Right hindlimb (tissue), 1 donor: ENCODE results near the gene CYP2B6.
"Not testable (repeated sequence)": the region's sequence is repeated elsewhere in the genome, so short reads cannot be mapped to it uniquely, and the experiment has no call there.

Source experiments
- DNase-seq: peaks from one replicate; pipeline ENCODE4 v3.0.0-alpha.2; 2018

The CYP2B6 gene

DNA sequence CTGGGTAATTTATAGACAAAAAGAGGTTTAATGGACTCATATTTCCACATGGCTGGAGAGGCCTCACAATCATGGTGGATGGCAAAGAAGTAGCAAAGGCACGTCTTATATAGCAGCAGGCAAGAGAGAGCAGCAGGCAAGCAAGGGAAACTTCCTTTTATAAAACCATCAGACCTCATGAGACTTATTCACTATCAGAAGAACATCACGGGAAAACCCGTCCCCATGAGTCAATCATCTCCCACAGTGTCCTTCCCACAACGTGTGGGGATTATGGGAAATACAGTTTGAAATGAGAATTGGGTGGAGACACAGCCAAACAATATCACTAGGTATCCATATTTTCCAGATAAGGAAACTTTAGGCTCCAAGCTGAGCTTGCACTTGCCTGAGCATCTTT lies 9.5 kb upstream of the CYP2B6 start:
- DNase-seq = no peak

DNA sequence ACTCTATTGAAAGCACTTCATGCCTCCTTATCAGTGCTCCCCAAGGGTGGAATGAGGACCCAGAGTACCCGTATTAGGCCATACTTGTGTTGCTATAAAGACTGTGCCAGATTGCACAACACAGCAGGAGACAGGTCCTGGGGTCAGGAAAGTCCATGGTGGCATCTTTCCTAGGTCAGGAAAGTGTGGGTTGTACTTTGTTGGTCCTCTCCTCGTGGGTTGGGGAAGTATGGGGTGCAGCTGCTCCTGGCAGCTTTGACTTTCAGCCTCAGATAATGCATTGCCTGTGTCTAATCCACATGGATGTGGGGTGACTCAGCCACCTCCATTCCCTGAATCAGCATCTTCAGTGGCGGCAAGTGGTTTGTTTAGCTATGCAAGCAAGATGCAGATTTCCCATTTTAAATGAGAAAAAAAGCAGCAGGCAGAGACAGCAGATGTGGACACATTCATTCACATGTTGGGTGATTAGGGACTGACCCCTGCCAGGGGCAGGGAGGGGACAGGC lies 8.4 kb upstream of the CYP2B6 start:
- no peak for DNase-seq

DNA sequence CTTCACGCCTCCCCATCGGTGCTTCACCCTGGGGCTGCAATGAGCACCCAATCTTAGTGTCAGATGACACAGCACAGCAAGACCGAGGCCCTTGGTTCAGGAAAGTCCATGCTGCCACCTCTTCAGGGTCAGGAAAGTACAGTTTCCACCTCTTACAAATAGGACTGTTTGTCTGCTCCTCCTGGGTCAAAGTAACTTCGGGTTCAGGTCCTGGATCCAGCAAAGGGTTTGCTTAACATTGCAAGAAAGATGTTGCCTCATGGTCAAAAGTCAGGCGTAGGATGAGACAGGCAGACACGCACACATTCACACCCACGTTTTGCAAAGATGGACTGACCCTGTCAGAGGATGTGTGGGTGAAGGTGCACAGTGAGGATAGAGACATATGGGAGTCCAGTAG lies 1.6 kb upstream of the CYP2B6 start:
- DNase-seq = no peak

DNA sequence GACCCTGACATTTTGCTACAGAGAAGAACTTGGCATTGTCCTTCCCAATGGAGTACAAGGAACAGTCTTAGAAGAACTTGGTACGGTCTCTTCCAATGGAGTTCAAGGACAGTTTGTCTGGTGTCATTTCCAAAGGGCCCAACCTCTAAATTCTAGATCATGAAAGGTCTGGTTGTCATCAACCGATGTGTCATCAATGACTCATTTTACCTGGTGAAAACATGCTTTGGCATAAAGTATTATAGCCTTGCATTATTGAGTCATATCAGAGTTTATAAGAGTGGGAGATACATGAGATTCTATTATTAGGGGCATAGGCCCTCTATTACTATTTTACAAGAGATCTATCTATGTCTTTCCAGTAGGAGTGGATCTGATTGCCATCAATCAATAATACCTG lies 4.3 kb downstream of the CYP2B6 start:
- DNase-seq = no peak

DNA sequence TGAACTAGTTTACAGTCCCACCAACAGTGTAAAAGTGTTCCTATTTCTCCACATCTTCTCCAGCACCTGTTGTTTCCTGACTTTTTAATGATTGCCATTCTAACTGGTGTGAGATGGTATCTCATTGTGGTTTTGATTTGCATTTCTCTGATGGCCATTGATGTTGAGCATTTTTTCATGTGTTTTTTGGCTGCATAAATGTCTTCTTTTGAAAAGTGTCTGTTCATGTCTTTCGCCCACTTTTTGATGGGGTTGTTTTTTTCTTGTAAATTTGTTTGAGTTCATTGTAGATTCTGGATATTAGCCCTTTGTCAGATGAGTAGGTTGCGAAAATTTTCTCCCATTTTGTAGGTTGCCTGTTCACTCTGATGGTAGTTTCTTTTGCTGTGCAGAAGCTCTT lies 7.9 kb downstream of the CYP2B6 start:
- DNase-seq = not testable (repeated sequence)

DNA sequence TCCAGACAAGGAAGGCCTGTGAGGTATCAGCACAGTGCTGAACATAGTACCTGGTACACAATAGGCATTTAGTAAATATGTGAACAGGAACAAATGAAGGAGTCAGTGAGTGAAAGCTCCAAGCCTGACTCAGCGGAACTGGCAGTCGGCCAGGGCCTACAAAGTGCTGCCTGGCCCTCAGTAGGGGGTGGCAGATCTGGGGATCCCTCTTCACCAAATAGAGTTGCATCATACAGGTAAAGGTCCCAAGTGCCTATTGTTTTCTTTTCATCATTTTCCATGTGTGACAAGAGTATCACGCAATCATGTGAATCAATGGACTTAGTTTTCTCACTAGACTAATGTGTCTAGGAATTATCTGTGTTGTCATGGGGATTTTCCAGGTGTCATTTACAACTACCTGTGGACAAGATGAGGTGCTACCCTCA lies 9.2 kb downstream of the CYP2B6 start:
- DNase-seq = no peak

DNA sequence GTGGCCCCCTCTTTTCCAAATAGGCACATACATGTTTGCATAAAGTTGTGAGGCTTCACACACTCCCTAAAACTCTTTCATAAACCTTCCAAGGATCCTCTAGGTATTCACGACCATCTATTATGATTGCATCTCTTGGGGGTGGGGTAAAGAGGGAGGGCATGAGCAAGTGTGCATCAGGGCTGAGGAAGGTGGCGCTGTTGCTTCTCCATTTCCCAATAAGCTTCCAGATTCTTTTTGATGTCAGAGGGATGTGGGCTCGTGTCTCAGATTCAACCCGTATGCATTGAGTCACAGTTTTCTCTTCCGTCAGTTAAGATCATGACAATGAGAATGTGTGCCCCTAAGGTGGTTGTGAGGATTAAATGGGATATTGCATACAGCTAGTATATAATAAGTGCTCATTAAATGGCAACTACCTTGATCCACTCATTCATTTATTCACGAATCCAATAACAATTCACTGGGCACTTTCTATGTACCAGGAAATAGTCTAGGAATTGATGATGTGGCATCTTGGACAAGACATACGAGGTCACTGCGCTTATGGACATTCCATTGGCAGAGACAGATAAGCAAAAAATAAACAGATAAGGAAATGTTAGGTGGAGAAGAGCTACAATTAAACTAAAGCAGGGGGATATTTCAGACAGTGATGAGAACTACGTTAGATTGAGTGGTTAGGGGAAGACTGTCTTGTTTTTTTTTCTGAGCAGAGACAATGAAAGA lies 10.3 kb downstream of the CYP2B6 start:
- no peak for DNase-seq

DNA sequence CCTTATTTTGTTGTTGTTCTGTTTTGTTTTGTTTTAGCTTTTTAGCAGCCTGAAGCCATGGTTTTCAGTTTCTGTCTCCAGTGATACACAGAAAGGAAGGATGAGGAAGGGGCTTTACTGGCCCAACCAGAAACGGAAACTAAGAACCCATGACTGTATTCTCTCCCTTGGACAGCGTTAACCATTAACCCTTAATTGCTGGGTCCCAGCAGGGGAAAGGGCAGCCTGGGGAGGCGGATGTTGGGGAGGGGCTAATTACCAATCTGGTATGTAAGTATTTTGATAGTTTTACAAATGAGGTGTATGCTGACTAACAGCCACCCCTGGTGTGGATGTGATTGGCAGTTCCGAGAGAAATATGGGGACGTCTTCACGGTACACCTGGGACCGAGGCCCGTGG lies 12.6 kb downstream of the CYP2B6 start:
- DNase-seq = not testable (repeated sequence)

DNA sequence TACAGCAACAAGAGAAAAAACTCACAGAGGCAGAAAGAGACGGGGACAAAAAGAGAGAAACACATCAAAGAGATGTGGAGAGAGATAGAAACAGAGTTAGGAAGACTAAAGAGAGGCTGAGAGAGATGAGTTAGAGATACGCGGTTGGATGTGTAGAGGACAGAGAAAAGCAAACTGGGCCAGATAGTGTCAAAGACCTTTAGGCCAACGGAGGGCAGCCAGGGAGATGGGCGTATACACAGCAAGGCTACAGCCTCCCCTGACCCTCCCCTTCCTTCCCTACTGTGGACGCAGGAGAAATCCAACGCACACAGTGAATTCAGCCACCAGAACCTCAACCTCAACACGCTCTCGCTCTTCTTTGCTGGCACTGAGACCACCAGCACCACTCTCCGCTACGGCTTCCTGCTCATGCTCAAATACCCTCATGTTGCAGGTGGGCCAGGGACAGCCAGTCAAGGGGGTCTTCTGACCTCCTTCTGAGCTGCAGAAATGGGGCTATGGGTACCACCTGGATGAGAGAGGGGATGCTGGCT lies 18.7 kb downstream of the CYP2B6 start:
- DNase-seq = no peak

DNA sequence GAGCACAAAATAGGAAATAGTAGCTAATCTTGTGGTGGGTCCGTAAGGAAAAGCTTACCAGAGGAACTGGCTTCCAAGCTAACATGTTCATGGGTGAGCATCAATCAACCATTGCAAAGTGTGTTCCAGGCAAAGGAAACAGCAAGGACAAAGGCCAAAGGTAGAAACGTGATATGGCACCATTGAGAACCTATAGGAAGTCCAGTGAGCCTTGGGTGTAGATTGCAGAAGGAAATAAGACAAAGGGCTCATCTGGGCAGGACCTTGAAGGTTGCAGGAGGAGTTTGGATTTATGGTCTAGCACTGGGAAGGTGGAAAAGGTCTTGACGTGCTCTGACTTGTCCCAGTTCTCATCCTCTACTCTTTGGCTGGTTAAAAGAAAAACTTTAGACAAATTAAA lies 22.3 kb downstream of the CYP2B6 start:
- no peak for DNase-seq

DNA sequence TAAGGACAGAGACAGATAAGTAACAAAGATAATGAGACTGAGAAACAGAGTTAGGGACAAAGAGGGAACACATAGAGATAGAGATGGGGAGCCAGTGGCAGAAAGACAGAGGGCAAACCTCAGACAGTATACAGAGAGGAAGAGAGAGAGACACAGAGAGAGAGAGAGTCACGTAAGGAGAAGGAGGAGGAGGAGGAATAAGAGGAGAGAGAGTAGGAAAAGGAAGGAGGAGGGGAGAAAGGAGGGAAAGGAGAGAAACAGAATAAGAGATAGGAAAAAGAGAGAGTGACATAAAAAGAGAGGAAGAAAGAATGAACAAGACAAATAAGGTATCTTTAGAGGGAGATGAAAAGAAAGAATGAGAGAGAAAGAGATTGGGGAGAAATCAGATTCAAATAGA lies 23.6 kb downstream of the CYP2B6 start:
- no peak for DNase-seq

DNA sequence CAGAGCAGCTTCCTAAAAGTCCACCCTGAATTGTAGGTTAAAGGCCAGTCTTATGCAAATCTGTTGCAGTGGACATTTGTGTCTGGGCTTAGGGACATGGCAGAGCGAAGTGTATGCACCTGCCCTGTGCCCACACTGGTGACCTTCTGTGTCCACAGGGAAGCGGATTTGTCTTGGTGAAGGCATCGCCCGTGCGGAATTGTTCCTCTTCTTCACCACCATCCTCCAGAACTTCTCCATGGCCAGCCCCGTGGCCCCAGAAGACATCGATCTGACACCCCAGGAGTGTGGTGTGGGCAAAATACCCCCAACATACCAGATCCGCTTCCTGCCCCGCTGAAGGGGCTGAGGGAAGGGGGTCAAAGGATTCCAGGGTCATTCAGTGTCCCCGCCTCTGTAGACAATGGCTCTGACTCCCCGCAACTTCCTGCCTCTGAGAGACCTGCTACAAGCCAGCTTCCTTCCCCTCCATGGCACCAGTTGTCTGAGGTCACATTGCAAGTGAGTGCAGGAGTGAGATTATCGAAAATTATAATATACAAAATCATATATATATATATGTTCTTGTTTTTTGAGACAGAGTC lies 25.5 kb downstream of the CYP2B6 start:
- no peak for DNase-seq

DNA sequence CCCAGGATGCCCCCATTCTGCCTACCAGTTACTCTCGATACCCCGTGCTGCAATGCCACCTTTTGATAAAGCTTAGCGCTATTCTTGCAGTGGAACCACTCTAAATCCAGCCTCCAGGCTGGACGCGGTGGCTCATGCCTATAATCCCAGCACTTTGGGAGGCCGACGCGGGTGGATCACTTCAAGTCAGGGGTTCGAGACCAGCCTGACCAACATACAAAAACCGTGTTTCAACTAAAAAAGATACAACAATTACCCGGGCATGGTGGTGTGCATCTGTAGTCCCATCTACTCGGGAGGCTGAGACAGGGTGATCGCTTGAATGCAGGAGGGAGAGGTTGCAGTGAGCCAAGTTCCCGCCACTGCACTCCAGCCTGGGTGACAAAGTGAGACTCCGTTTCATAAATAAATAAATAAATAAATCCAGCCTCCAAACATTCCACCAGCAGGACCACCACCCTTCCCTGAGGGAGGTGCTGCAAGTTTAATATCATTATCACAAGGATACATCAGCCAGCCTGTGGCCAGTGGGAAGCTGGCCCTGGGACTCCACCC lies 27.7 kb downstream of the CYP2B6 start:
- no peak for DNase-seq

DNA sequence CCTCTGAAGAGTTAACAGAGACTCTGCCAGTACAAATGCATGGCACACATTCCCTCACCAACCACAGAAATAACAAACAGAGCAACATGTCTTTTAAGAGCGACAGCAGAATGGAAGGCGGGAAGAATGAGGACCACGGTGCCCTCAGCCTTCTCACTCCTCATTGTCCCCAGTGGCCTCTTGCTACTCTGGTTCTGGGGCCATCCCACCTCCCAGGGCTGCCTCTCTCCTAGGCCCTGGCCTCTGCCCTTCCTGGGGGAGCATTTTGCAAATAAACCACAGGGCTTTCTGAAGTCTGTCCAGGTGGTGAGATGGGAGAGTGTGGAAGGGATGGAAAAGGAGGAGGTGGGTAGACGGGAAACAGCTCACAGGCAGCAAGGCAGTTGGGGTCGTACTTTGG lies 28.3 kb downstream of the CYP2B6 start:
- DNase-seq = no peak

DNA sequence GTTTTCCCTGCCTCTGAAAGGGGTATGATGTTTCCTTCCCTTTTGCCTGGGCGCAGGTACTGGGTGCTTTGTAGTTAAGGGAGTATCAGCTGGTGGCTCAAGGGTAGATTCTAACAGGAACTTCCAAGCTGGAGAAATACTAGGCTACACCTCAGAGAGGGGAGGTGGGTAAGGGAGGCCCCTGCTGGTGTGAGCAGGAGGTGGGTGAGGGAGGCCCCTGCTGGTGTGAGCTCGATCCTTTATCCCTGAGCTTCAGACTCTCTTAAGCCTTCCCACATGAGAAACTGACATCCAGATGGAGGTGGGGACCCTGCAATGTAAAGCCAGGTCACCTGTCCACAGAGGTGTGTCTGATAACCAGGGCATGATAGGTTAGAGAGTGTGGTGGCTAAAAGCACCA lies 32.1 kb downstream of the CYP2B6 start:
- DNase-seq = no peak

DNA sequence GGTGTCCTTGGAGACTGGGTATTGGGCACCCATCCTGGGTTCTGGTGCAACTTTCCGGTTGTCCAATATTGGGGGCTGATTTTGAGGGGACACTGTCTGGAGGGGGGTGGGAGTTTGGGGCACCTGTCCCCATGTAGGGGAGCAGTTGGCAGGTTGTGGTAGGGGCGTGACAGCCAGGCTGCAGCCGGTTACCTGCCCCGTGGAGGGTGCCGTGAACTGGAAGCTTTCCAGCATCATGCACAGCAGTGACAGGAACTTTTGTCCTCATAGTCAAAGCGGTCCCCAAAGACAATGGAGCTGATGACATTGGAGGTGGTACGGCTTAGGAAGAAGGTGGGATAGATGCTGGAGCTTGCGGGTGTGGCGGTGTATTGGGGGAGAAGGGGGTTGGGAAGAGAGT lies 34.3 kb downstream of the CYP2B6 start:
- no peak for DNase-seq

DNA sequence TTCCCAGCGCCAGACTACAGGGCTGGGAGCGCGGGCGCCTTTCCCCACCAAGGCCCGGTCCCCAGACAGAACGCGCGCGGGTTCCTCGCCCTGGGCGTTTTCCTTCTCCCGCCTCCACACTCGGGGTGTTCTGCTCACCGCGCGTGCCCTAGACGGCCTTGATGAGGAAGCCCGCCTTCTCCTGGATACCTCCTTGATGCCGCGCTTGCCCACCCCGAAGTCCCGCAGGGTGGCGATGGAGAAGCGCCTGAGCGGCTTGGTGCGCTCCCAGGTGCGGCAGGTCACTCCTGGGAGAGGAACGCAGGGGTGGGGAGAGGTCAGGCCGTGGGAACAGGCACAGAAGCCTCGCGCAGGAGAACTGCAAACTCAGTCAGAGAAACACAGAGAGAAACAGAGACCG lies 34.8 kb downstream of the CYP2B6 start:
- no peak for DNase-seq

DNA sequence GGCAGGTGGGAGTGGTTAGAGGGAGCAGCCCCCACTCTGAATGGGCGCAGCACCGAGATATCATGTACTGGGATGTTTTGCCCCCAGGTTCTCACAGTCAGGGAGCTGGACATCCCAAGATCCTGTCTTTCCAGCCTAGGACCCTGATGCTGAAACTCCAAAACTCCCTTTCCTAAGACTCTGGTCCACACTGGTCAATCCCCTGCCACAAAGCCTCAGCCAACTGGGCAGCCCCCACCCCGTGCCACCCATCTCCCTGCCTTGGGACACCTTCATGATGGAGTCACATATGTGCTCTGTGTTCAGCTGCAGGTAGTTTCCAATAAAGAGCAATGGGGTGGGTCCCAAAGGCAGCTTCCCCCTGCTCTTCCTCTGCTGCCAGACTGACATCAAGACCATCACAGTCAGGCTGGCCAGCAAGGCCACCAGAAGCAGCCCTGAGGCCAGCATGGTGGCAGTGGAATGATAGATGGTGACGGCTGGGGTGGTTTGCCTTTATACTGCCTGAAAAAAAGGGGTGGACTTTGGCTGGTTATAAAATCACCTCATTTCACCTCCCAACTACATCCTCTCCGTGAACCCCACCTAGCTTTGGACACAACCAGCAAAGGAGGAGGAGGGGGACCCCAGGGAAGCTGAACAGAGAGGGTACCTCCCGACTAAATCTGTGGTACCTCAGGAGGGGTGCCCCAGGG lies 36.3 kb downstream of the CYP2B6 start:
- DNase-seq = no peak

DNA sequence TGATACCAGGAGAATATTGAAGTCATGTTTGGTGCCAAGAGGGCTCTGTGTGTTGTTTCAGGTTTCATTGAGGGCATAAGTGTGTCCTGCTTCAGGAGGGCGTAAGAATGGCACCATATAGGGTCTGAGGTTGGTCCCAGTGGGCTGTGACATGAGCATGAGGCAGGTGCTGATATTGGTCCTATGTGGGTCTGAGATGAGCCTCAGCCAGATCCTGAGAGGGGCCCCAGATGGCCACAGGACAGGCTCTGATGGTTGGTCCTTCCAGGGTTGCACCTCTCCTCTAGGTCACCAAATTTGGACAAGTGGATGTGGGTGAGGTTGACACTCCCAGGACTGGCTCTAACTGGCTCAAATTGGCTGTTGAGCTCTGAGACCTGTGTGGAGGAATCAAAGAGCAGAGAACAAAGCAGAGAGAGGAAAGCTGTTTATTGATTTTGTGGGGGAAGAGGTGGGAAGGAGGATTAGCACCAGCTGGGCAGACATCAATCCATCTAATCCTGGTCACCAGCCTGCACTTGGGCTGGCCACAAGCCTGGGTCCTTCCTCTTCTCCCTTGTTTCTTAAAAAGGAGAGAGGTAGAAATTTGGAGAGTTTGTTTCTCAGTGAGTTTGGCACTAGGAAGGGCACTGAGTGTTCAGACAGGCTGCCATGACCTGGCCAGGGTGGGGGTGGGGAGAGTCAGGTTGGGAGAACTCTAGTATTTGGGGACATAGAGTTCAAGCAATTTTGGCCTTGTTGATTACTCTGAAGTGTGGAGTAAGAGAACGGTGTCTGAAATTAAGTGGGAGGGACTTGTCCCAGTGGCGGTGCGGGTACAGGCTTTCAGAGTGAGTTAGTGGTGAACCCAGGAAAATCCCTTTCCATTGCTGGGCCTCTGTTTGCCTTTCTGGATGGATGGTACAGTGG lies 38.7 kb downstream of the CYP2B6 start:
- DNase-seq = no peak

DNA sequence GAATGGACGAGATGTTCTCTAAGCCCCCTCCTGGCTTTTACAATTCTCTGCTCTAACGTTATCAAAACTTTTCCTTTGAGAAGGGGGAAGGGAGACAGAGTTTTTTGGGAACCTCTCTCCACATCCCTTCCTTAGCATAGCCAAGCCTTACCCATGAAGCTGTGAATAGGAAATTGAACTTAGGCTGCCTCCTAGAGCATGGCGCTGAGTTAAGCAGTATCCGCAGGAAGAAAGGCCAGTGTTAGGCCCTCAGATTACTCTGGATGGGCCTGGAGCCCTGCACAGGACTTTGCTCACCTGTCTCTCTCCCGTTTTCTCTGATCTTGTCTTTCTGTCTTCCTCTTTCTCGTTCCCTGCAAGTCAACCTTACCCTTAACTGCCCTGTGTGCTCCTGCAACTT lies 39.6 kb downstream of the CYP2B6 start:
- no peak for DNase-seq

DNA sequence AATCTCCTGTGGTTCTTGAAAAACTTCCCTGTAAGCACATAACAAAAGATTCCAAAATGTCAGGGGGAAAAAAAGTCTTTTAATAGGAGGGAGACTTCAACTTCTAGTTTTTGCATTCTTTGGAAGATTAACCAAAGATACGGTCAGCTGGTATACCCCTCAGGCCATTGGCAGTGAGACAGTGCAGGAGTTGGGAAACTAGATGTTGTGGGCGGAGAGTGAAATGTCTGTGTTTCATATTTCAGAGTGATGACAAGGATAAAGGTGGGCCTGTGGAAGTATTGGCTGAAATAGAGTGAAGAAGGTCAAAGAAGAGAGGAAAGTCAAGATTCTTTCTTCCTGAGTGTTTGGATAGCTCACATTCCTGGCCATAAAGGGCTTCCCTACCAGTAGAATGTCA lies 40.8 kb downstream of the CYP2B6 start:
- DNase-seq = no peak

DNA sequence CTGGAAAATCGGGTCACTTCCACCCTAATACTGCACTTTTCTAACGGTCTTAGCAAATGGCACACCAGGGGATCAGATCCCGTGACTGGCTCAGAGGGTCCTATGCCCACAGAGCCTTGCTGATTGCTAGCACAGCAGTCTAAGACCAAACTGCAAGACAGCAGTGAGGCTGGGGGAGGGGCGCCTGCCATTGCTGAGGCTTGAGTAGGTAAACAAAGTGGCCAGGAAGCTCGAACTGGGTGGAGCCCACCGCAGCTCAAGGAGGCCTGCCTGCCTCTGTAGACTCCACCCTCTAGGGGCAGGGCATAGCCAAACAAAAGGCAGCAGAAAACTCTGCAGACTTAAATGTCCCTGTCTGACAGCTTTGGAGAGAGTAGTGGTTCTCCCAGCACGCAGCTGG lies 42.2 kb downstream of the CYP2B6 start:
- DNase-seq = not testable (repeated sequence)

DNA sequence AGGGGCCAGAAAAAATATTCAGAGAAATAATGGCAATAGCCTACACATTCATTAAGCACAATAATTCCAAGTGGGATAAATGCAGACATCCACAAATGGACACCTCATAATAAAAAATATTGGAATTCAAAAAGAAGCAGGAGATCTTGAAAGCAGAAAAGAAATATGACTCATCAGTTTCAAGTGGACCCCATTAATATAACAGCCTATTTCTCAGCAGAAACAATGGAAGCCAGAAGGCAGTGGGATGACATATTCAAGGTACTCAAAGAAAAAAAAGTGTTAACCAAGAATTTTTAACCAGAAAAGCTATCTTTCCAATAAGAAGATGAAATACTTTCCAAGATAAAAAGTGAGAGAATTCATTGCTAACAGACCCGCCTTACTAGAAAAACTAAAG lies 48.7 kb downstream of the CYP2B6 start:
- no peak for DNase-seq
